Fibroblast of villous mesenchyme (primary cell): ENCODE data around the gene TLN1. TPM values are rescaled to one million over a fixed set of nuclear protein-coding genes. Genes with fewer than 3 reads are reported as not detected.

Experiments
- DNase-seq: peaks from one replicate; pipeline ENCODE4 v3.0.0-alpha.2; 2010; ENCODE audit warnings: low read depth
- H3K4me3 ChIP-seq: 2 replicates; pipeline ENCODE4 v1.5.1; 2011; ENCODE audit warnings: low read depth, mild to moderate bottlenecking, low read length
- CTCF ChIP-seq: IDR thresholded peaks from 2 replicates; pipeline ENCODE4 v1.5.1; 2012; ENCODE audit warnings: low read depth, mild to moderate bottlenecking, low read length; ENCODE audit not compliant: insufficient read depth
- total RNA-seq: library from RNA; depleted of rRNA; stranded (reverse); fragments of >200 nt; gene quantifications from 2 replicates; pipeline ENCODE4 v1.2.3, GENCODE V29; 2012

Gene TLN1
- total RNA-seq, 1 donor: 428 TPM

GRCh38 chr9:35703906-35704672 lies 27.9 kb downstream of the TLN1 start:
- TF ChIP-seq CTCF: no peak
- DNase-seq: no peak
- no peak overlapping the region for H3K4me3 ChIP-seq

GRCh38 chr9:35702696-35703095 lies 29.3 kb downstream of the TLN1 start:
- no peak for DNase-seq
- TF ChIP-seq CTCF: no peak
- H3K4me3 ChIP-seq: no peak overlapping the region

GRCh38 chr9:35700942-35701341 lies 31.1 kb downstream of the TLN1 start:
- no peak for DNase-seq
- H3K4me3 ChIP-seq: no peak overlapping the region
- no peak for TF ChIP-seq CTCF

- DNase-seq: no peak
- TF ChIP-seq CTCF: no peak
- H3K4me3 ChIP-seq: no peak overlapping the region
Measured at GRCh38 chr9:35700031-35700430, 32.0 kb downstream of the TLN1 start.

GRCh38 chr9:35698231-35698630 lies 33.8 kb downstream of the TLN1 start:
- DNase-seq: no peak
- no peak overlapping the region for H3K4me3 ChIP-seq
- no peak for TF ChIP-seq CTCF

- H3K4me3 ChIP-seq: no peak overlapping the region
- TF ChIP-seq CTCF: no peak
- DNase-seq: no peak
Measured at GRCh38 chr9:35697486-35697885, 34.5 kb downstream of the TLN1 start.

- DNase-seq: peak; percentile 63
- H3K4me3 ChIP-seq: no peak overlapping the region
- peak; percentile 96 for TF ChIP-seq CTCF
Measured at GRCh38 chr9:35696520-35697215, 35.3 kb downstream of the TLN1 start.
